Panc1 (cell line): Measurements from ENCODE around the gene C11orf98.

Experiments used
- CTCF ChIP-seq: fragments of 450-650 bp; IDR thresholded peaks from 2 replicates; pipeline ENCODE4 v1.5.1; 2017; ENCODE audit warnings: mild to moderate bottlenecking
- POLR2AphosphoS5 ChIP-seq: IDR thresholded peaks from 2 replicates; pipeline ENCODE4 v1.6.1; 2012; ENCODE audit warnings: mild to moderate bottlenecking, low read depth, low read length, moderate library complexity
- REST ChIP-seq, 2 experiments: IDR thresholded peaks; 2 replicates each; pipeline ENCODE4 v1.6.1; 2011 to 2012; ENCODE audit warnings: low read depth in 2 of 2, control low read depth in 1 of 2, low read length in 1 of 2, mild to moderate bottlenecking in 1 of 2, moderate library complexity in 1 of 2; ENCODE audit not compliant: insufficient read depth in 1 of 2
- TCF7L2 ChIP-seq: IDR thresholded peaks from 2 replicates; pipeline ENCODE4 v1.6.1; 2011; ENCODE audit warnings: mild to moderate bottlenecking, low read depth, low read length, inconsistent platforms

GRCh38 chr11:62664405-62665074, 470 bp downstream of the C11orf98 start:
- TF ChIP-seq POLR2AphosphoS5 = no peak
- no peak for TF ChIP-seq CTCF
- no peak for TF ChIP-seq TCF7L2
- no peak for TF ChIP-seq REST (IDR thresholded peaks at IDR 0.05; ENCODE audit: insufficient read depth in 1 of 2, low read depth in 2 of 2, low read length in 1 of 2)
